ENCODE measurements around the gene CLSTN2. TPM values are rescaled to one million over a fixed set of nuclear protein-coding genes. Genes with fewer than 3 reads are reported as not detected.
A peak's percentile ranks its signal among the peaks of the same experiment; 100 is the strongest.

CLSTN2 gene
- total RNA-seq, 2 donors from 2014 or later: 3.5 to 60.3 TPM

GRCh38 chr3:139940622-139941021 lies 5.6 kb downstream of the CLSTN2 start:
- H3K27ac ChIP-seq: no peak overlapping the region
- H3K4me3 ChIP-seq: no peak overlapping the region
- TF ChIP-seq CTCF (IDR thresholded peaks at IDR 0.05): no peak
- TF ChIP-seq POLR2AphosphoS5 (IDR thresholded peaks at IDR 0.05): no peak
- no peak for TF ChIP-seq POLR2A (IDR thresholded peaks at IDR 0.05)
- 75% methylated on average over 1 of the region's 1 CpG for WGBS
- intact Hi-C loops (cut with DNase I): no loop called here
- H3K36me3 ChIP-seq: no peaks in the 10 kb centered on the region
- H3K27me3 ChIP-seq (replicated peaks; ENCODE audit: insufficient read depth): no peaks in the 10 kb centered on the region
- H3K4me1 ChIP-seq (replicated peaks): no peaks in the 10 kb centered on the region
- no peak for DNase-seq (ENCODE audit: low spot score)
- H3K9me3 ChIP-seq: no peaks in the 10 kb centered on the region

- H3K4me3 ChIP-seq: no peak overlapping the region
- H3K36me3 ChIP-seq: no peaks in the 10 kb centered on the region
- no peak overlapping the region for H3K27ac ChIP-seq
- H3K27me3 ChIP-seq (replicated peaks; ENCODE audit: insufficient read depth): no peaks in the 10 kb centered on the region
- intact Hi-C loops (cut with DNase I): no loop called here
- 55% methylated on average over 4 of the region's 4 CpGs for WGBS
- H3K4me1 ChIP-seq (replicated peaks): no peaks in the 10 kb centered on the region
- H3K9me3 ChIP-seq: no peaks in the 10 kb centered on the region
- TF ChIP-seq POLR2AphosphoS5 (IDR thresholded peaks at IDR 0.05) (peak; percentile 45), POLR2A (IDR thresholded peaks at IDR 0.05) (no peak), CTCF (IDR thresholded peaks at IDR 0.05) (no peak)
- no peak for DNase-seq (ENCODE audit: low spot score)
Measured at GRCh38 chr3:139941580-139941979, 6.6 kb downstream of the CLSTN2 start.

GRCh38 chr3:139944256-139944910 lies 9.4 kb downstream of the CLSTN2 start:
- WGBS: 86% methylated on average over 7 of the region's 7 CpGs
- intact Hi-C loops (cut with DNase I): no loop called here
- Histone ChIP-seq H3K4me1 (replicated peaks) (no peaks in the 10 kb centered on the region), H3K9me3 (no peaks in the 10 kb centered on the region), H3K27ac (no peak overlapping the region), H3K36me3 (no peaks in the 10 kb centered on the region), H3K27me3 (replicated peaks; ENCODE audit: insufficient read depth) (no peaks in the 10 kb centered on the region), H3K4me3 (no peak overlapping the region)
- no peak for TF ChIP-seq POLR2AphosphoS5 (IDR thresholded peaks at IDR 0.05)
- no peak for TF ChIP-seq POLR2A (IDR thresholded peaks at IDR 0.05)
- TF ChIP-seq CTCF (IDR thresholded peaks at IDR 0.05): no peak
- DNase-seq (ENCODE audit: low spot score): no peak

- 84% methylated on average over 4 of the region's 4 CpGs for WGBS
- no peaks in the 10 kb centered on the region for H3K9me3 ChIP-seq
- no peaks in the 10 kb centered on the region for H3K36me3 ChIP-seq
- no peak overlapping the region for H3K27ac ChIP-seq
- TF ChIP-seq POLR2A (IDR thresholded peaks at IDR 0.05) (no peak), CTCF (IDR thresholded peaks at IDR 0.05) (no peak), POLR2AphosphoS5 (IDR thresholded peaks at IDR 0.05) (no peak)
- no peak overlapping the region for H3K4me3 ChIP-seq
- intact Hi-C loops (cut with DNase I): no loop called here
- no peaks in the 10 kb centered on the region for H3K27me3 ChIP-seq (replicated peaks; ENCODE audit: insufficient read depth)
- no peak for DNase-seq (ENCODE audit: low spot score)
- no peaks in the 10 kb centered on the region for H3K4me1 ChIP-seq (replicated peaks)
Measured at GRCh38 chr3:139945386-139945785, 10.4 kb downstream of the CLSTN2 start.

GRCh38 chr3:139945942-139946341 lies 11.0 kb downstream of the CLSTN2 start:
- intact Hi-C loops (cut with DNase I): no loop called here
- Histone ChIP-seq H3K9me3 (no peaks in the 10 kb centered on the region), H3K27ac (no peak overlapping the region), H3K4me3 (no peak overlapping the region), H3K27me3 (replicated peaks; ENCODE audit: insufficient read depth) (no peaks in the 10 kb centered on the region), H3K36me3 (no peaks in the 10 kb centered on the region), H3K4me1 (replicated peaks) (no peaks in the 10 kb centered on the region)
- DNase-seq (ENCODE audit: low spot score): no peak
- no peak for TF ChIP-seq CTCF (IDR thresholded peaks at IDR 0.05)
- TF ChIP-seq POLR2AphosphoS5 (IDR thresholded peaks at IDR 0.05): no peak
- no peak for TF ChIP-seq POLR2A (IDR thresholded peaks at IDR 0.05)

All from prostate gland (tissue), 2 donors.